ENCODE data around the gene C4orf50. TPM values are rescaled to one million over a fixed set of nuclear protein-coding genes. Genes with fewer than 3 reads are reported as not detected.

C4orf50 gene
- polyA plus RNA-seq, 1 donor from 2014 or later = 1.6 TPM

DNA sequence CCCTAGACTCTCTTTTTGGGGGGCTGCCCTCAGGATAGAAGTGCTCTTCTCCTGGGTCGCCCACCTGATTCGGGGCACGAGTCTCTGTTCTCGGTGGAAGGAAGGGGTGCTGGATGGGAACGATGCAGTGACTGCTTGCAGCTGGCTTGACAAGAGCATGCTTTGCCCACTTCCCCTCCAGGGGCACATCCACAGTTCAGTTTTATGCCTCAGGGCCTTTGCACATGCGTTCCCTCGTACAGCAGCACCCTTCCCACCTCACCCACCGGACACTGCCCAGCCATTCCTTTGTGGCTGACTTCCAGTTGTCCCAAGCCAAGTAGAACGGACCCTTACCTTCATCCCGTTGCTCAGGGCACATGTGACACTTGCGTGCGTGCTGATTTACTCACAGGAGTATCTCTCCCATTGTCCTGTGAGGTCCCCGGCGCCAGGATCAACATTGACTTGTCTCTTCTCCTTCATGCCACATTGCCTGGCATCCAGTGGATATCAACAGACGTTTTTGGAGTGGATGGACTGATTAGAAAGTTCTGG is 60.0 kb downstream of the C4orf50 start:
- Histone ChIP-seq H3K79me2 (replicated peaks; ENCODE audit: insufficient read depth, low read length) (no peaks in the 10 kb centered on the region), H2AFZ (ENCODE audit: low read depth, low read length) (no peak overlapping the region), H3K4me2 (ENCODE audit: low read length) (no peak overlapping the region), H3F3A (ENCODE audit: insufficient read depth, low read length, poor library complexity, severe bottlenecking) (no peaks in the 10 kb centered on the region), H3K36me3 (ENCODE audit: insufficient read depth, low read length) (no peaks in the 10 kb centered on the region), H4K20me1 (ENCODE audit: insufficient read depth) (no peaks in the 10 kb centered on the region), H3K27ac (ENCODE audit: low read length) (no peak overlapping the region), H3K4me3 (ENCODE audit: low read length) (no peak overlapping the region), H3K9ac (ENCODE audit: low read length) (no peak overlapping the region), H3K9me3 (ENCODE audit: low read length) (no peaks in the 10 kb centered on the region), H3K27me3 (ENCODE audit: insufficient read depth, low read depth, low read length) (no peaks in the 10 kb centered on the region), H3K9me2 (ENCODE audit: insufficient read depth, low read length) (no peaks in the 10 kb centered on the region)
- no peak for TF ChIP-seq REST (IDR thresholded peaks at IDR 0.05; ENCODE audit: borderline replicate concordance)
- no peak for TF ChIP-seq EZH2 (IDR thresholded peaks at IDR 0.05; ENCODE audit: borderline replicate concordance, insufficient read depth, low read length, poor library complexity, severe bottlenecking)
- TF ChIP-seq EP300 (conservative IDR thresholded peaks at IDR 0.05; ENCODE audit: poor library complexity, severe bottlenecking) = no peak
- no peak for TF ChIP-seq TAF1 (IDR thresholded peaks at IDR 0.05; ENCODE audit: low read depth)

DNA sequence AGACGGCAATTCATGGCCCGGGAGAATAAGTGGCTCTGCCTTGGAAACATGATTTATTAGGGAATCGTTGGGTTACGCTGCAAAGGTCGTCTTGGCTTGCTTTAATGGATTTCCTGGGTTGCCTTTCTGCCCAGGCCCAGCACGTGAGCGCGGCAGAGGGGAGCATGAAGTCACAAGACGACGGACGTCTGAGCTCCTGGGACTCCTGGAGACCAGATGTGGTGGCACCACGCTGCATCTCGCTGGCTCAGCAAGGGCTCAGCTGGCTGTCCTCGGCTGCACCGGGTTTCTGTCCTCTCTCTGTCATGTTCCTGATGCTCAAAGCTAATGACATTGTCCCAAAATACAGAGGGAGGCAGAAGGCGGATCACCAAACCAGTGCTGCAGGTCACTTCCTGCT is 61.2 kb downstream of the C4orf50 start:
- H2AFZ ChIP-seq (ENCODE audit: low read depth, low read length) = no peak overlapping the region
- H3K9me3 ChIP-seq (ENCODE audit: low read length) = no peaks in the 10 kb centered on the region
- no peak overlapping the region for H3K4me2 ChIP-seq (ENCODE audit: low read length)
- H3F3A ChIP-seq (ENCODE audit: insufficient read depth, low read length, poor library complexity, severe bottlenecking) = no peaks in the 10 kb centered on the region
- no peaks in the 10 kb centered on the region for H4K20me1 ChIP-seq (ENCODE audit: insufficient read depth)
- H3K9me2 ChIP-seq (ENCODE audit: insufficient read depth, low read length) = no peaks in the 10 kb centered on the region
- no peak overlapping the region for H3K4me3 ChIP-seq (ENCODE audit: low read length)
- H3K27ac ChIP-seq (ENCODE audit: low read length) = no peak overlapping the region
- no peak overlapping the region for H3K9ac ChIP-seq (ENCODE audit: low read length)
- no peaks in the 10 kb centered on the region for H3K79me2 ChIP-seq (replicated peaks; ENCODE audit: insufficient read depth, low read length)
- TF ChIP-seq TAF1 (IDR thresholded peaks at IDR 0.05; ENCODE audit: low read depth) (no peak), EP300 (conservative IDR thresholded peaks at IDR 0.05; ENCODE audit: poor library complexity, severe bottlenecking) (no peak), SMC3 (conservative IDR thresholded peaks at IDR 0.05; ENCODE audit: poor library complexity) (no peak), CTCF (IDR thresholded peaks at IDR 0.05; ENCODE audit: poor library complexity, severe bottlenecking) (no peak), MXI1 (conservative IDR thresholded peaks at IDR 0.05; ENCODE audit: poor library complexity, severe bottlenecking) (no peak), REST (IDR thresholded peaks at IDR 0.05; ENCODE audit: borderline replicate concordance) (no peak), RAD21 (conservative IDR thresholded peaks at IDR 0.05) (no peak), EZH2 (IDR thresholded peaks at IDR 0.05; ENCODE audit: borderline replicate concordance, insufficient read depth, low read length, poor library complexity, severe bottlenecking) (no peak), POLR2AphosphoS5 (IDR thresholded peaks at IDR 0.05) (no peak)
- no peaks in the 10 kb centered on the region for H3K36me3 ChIP-seq (ENCODE audit: insufficient read depth, low read length)
- no peaks in the 10 kb centered on the region for H3K27me3 ChIP-seq (ENCODE audit: insufficient read depth, low read depth, low read length)
